Activated CD8-positive, alpha-beta memory T cell treated with anti-CD3 and anti-CD28 coated beads for 1 hour (primary cell): ENCODE data around the gene RXRA.

Source experiments
- DNase-seq, 2 donors: peaks; one replicate each; pipeline ENCODE4 v3.0.0-alpha.2; 2020; ENCODE audit warnings: low read depth in 1 of 2; ENCODE audit errors: extremely low read depth in 1 of 2

Gene RXRA

GRCh38 chr9:134322781-134323241 lies 3.4 kb upstream of the RXRA start:
- DNase-seq, result no peak

GRCh38 chr9:134323741-134324358 lies 2.4 kb upstream of the RXRA start:
- no peak for DNase-seq

- no peak for DNase-seq
Measured at GRCh38 chr9:134324359-134325095, 1.7 kb upstream of the RXRA start.

GRCh38 chr9:134325096-134325812 lies 1.0 kb upstream of the RXRA start:
- DNase-seq, result no peak

- DNase-seq, result no peak
Measured at GRCh38 chr9:134326724-134327601, 708 bp downstream of the RXRA start.

GRCh38 chr9:134327671-134328231 lies 1.5 kb downstream of the RXRA start:
- DNase-seq, result no peak

GRCh38 chr9:134328341-134328840 lies 2.1 kb downstream of the RXRA start:
- no peak for DNase-seq

GRCh38 chr9:134328841-134329575 lies 2.8 kb downstream of the RXRA start:
- DNase-seq, result no peak

GRCh38 chr9:134329576-134329855 lies 3.3 kb downstream of the RXRA start:
- no peak for DNase-seq

GRCh38 chr9:134329886-134330285 lies 3.6 kb downstream of the RXRA start:
- DNase-seq, result no peak

GRCh38 chr9:134330590-134330989 lies 4.3 kb downstream of the RXRA start:
- no peak for DNase-seq

- no peak for DNase-seq
Measured at GRCh38 chr9:134331186-134332025, 5.2 kb downstream of the RXRA start.

- no peak for DNase-seq
Measured at GRCh38 chr9:134332266-134332665, 6.0 kb downstream of the RXRA start.

- DNase-seq, result no peak
Measured at GRCh38 chr9:134332841-134333233, 6.6 kb downstream of the RXRA start.

- no peak for DNase-seq
Measured at GRCh38 chr9:134333234-134333873, 7.1 kb downstream of the RXRA start.

- no peak for DNase-seq
Measured at GRCh38 chr9:134333874-134334581, 7.8 kb downstream of the RXRA start.

GRCh38 chr9:134335061-134335460 lies 8.8 kb downstream of the RXRA start:
- DNase-seq, result no peak
